Stimulated activated naive B cell treated with anti-CD40 and anti-IgM and Interleukin-4, amounts not matched to agents 10 μg/mL and 1 μg/mL and 100 μg/mL, for 72 hours (primary cell): ENCODE data around the gene KCNN2.

Experiments used
- ATAC-seq, 2 donors: fragments of 150-1000 bp; cut with Tn5 transposase; replicated peaks; 2 replicates each; pipeline ENCODE4 v1.10.0; 2021; ENCODE audit warnings: moderate library complexity in 1 of 2
- DNase-seq: peaks from one replicate; pipeline ENCODE4 v3.0.0; 2021
- H3K27ac Mint-ChIP-seq: one replicate; pipeline ENCODE4 v1.8.0; 2022; ENCODE audit warnings: mild to moderate bottlenecking, mixed read lengths
- H3K27me3 Mint-ChIP-seq, 2 donors: one replicate each; pipeline ENCODE4 v1.8.0; 2022; ENCODE audit warnings: mixed read lengths in 2 of 2
- H3K36me3 Mint-ChIP-seq, 2 donors: one replicate each; pipeline ENCODE4 v1.8.0; 2022; ENCODE audit warnings: mixed read lengths in 2 of 2, mild to moderate bottlenecking in 1 of 2
- H3K4me1 Mint-ChIP-seq, 2 donors: one replicate each; pipeline ENCODE4 v1.8.0; 2022; ENCODE audit warnings: mixed read lengths in 2 of 2, mild to moderate bottlenecking in 1 of 2
- H3K4me3 Mint-ChIP-seq, 2 donors: one replicate each; pipeline ENCODE4 v1.8.0; 2022; ENCODE audit warnings: mild to moderate bottlenecking in 2 of 2, mixed read lengths in 2 of 2, moderate library complexity in 1 of 2
- H3K9me3 Mint-ChIP-seq, 2 donors: one replicate each; pipeline ENCODE4 v1.8.0; 2022; ENCODE audit warnings: mixed read lengths in 2 of 2, mild to moderate bottlenecking in 1 of 2

The KCNN2 gene

GRCh38 chr5:114467171-114467570 lies 105.3 kb downstream of the KCNN2 start:
- DNase-seq: no peak
- no peaks in the 10 kb centered on the region for H3K36me3 Mint-ChIP-seq

GRCh38 chr5:114467729-114468128 lies 105.9 kb downstream of the KCNN2 start:
- ATAC-seq: no peak
- Mint-ChIP-seq H3K27ac (no peak overlapping the region), H3K9me3 (no peaks in the 10 kb centered on the region), H3K27me3 (no peaks in the 10 kb centered on the region), H3K4me1 (no peaks in the 10 kb centered on the region), H3K4me3 (no peak overlapping the region), H3K36me3 (no peaks in the 10 kb centered on the region)
- DNase-seq: no peak

More at GRCh38 chr5:114467171-114467570, 105.3 kb downstream of the KCNN2 start:
- no peaks in the 10 kb centered on the region for H3K9me3 Mint-ChIP-seq
- no peaks in the 10 kb centered on the region for H3K27me3 Mint-ChIP-seq
- no peak overlapping the region for H3K4me3 Mint-ChIP-seq
- no peak overlapping the region for H3K27ac Mint-ChIP-seq
- ATAC-seq: no peak
- H3K4me1 Mint-ChIP-seq: no peaks in the 10 kb centered on the region

DNA sequence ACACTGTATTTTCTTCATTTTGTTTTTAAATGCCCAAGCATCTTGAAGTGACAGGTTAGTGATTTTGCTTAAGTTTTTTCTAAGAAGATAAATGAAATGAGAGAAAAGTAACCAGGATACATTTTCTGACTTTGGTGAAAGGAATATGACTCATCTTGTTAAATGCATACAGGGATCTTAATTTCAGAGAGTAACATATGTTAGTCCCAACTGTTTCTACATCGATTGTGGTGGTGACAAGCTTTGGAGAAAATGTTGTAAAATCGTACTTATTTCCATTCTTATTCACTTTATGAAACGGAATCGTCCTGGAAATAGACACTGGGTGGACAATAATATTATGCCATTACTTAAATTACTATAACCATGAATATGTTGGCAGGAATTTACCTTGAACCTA lies 107.5 kb downstream of the KCNN2 start:
- Mint-ChIP-seq H3K27me3 (no peaks in the 10 kb centered on the region), H3K4me1 (no peaks in the 10 kb centered on the region), H3K4me3 (no peak overlapping the region), H3K36me3 (no peaks in the 10 kb centered on the region), H3K9me3 (no peaks in the 10 kb centered on the region), H3K27ac (no peak overlapping the region)
- DNase-seq: no peak
- no peak for ATAC-seq

- no peaks in the 10 kb centered on the region for H3K4me1 Mint-ChIP-seq
- H3K9me3 Mint-ChIP-seq: no peaks in the 10 kb centered on the region
- ATAC-seq (no peak), DNase-seq (no peak)
- H3K27ac Mint-ChIP-seq: no peak overlapping the region
- no peak overlapping the region for H3K4me3 Mint-ChIP-seq
- no peaks in the 10 kb centered on the region for H3K36me3 Mint-ChIP-seq
- no peaks in the 10 kb centered on the region for H3K27me3 Mint-ChIP-seq
Observed at GRCh38 chr5:114471529-114471928, 109.7 kb downstream of the KCNN2 start.

- Mint-ChIP-seq H3K36me3 (no peaks in the 10 kb centered on the region), H3K9me3 (peaks cover 5 to 7% of the 10 kb centered on the region in 2 donors), H3K4me1 (no peaks in the 10 kb centered on the region), H3K27ac (no peak overlapping the region), H3K27me3 (no peaks in the 10 kb centered on the region), H3K4me3 (no peak overlapping the region)
- ATAC-seq (no peak), DNase-seq (no peak)
Observed at GRCh38 chr5:114473541-114473940, 111.7 kb downstream of the KCNN2 start.

DNA sequence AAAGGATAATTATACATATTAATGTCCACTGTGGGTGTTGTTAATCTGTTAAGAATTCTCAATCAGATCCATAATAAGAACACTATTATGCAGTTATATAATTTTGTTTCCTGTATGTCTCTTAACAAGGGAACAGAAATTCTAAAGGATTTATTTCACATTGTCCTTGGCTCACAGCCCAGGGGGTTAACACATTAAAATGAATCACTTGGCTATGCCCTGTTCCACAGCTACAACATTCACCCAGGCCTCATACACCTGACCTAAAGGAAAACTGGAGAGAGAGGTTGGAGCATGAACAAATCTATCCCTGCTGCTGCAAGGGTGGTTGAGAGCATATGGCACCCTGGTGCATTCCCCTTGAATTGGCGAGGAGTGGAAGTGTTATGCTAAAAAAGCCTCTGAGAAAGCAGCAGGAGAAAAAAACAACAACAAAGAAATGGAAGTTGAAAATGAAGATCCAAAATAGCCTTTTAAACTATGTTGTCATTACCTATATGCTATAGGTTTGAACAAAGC lies 116.0 kb downstream of the KCNN2 start:
- no peak for DNase-seq
- Mint-ChIP-seq H3K9me3 (peaks cover 21 to 31% of the 10 kb centered on the region in 2 donors), H3K36me3 (no peaks in the 10 kb centered on the region), H3K27ac (no peak overlapping the region), H3K4me1 (no peaks in the 10 kb centered on the region), H3K4me3 (no peak overlapping the region), H3K27me3 (no peaks in the 10 kb centered on the region)
- no peak for ATAC-seq

- no peaks in the 10 kb centered on the region for H3K27me3 Mint-ChIP-seq
- no peak overlapping the region for H3K4me3 Mint-ChIP-seq
- no peak for ATAC-seq
- H3K4me1 Mint-ChIP-seq: no peaks in the 10 kb centered on the region
- H3K27ac Mint-ChIP-seq: no peak overlapping the region
- no peaks in the 10 kb centered on the region for H3K36me3 Mint-ChIP-seq
- H3K9me3 Mint-ChIP-seq: peaks cover 0 to 2% of the 10 kb centered on the region in 2 donors
- no peak for DNase-seq
Observed at GRCh38 chr5:114500756-114501155, 138.9 kb downstream of the KCNN2 start.

DNA sequence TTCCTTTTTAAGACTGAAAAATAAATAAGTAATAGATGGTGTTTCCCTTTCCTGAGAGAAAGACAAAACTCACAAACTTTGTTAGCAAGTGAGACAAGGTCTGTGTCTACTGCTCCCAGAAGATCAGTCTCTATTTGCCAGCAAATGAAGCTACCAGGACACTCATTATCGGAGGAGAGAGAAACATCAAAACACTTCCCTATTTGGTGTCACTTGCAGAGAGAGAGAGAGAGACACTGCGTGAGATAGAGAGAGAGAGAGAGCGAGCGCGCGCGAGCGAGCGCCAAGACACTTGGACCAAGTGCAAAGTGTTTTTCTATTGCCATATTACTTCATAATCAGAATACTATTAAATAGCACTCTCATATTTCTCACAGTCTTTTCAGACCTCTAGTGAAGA lies 142.7 kb downstream of the KCNN2 start:
- H3K36me3 Mint-ChIP-seq: no peaks in the 10 kb centered on the region
- no peaks in the 10 kb centered on the region for H3K27me3 Mint-ChIP-seq
- DNase-seq (no peak), ATAC-seq (no peak)
- no peaks in the 10 kb centered on the region for H3K4me1 Mint-ChIP-seq
- H3K27ac Mint-ChIP-seq: no peak overlapping the region
- H3K9me3 Mint-ChIP-seq: no peaks in the 10 kb centered on the region
- H3K4me3 Mint-ChIP-seq: no peak overlapping the region

DNA sequence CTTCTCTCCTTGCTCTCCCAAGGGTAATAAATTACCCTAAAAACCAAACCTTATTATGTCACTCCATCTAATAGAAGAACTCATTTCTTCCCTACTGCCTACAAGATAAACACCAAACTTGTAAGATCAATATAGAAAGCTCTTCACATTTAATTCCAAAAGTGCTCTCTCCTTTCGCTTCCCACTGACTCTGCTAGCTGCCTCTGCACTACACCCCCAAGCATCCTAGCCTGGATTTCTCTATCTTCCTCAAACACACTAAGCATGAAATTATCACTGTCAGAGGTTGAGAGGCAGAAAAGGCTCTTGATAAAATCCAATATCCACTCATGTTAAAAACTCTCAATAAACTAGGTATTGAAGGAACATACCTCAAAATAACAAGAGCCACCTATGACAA lies 162.4 kb downstream of the KCNN2 start:
- no peaks in the 10 kb centered on the region for H3K27me3 Mint-ChIP-seq
- DNase-seq: no peak
- no peaks in the 10 kb centered on the region for H3K36me3 Mint-ChIP-seq
- no peak for ATAC-seq
- no peak overlapping the region for H3K27ac Mint-ChIP-seq
- no peaks in the 10 kb centered on the region for H3K4me1 Mint-ChIP-seq
- no peak overlapping the region for H3K4me3 Mint-ChIP-seq
- peaks cover 0 to 5% of the 10 kb centered on the region in 2 donors for H3K9me3 Mint-ChIP-seq

DNA sequence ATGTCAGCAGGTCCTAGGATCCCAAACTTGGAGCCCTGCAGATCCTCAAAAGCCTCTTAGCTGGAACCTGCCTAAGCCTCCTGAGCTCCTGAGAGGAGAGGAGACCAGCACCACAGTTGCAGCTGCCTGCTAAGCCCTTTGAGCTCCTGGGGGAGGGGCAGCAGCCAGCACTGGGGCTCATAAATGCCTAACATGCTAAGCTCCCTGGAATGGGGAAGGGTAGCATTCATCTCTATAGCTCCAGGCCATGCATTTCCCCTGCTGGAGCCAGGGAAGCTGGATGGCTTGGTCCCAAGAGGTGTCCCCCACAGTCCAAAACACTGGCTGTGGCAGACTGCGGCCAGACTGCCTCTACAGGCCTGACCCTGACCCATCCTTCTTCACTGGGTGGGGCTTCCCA lies 182.7 kb downstream of the KCNN2 start:
- no peaks in the 10 kb centered on the region for H3K27me3 Mint-ChIP-seq
- ATAC-seq (no peak), DNase-seq (no peak)
- no peaks in the 10 kb centered on the region for H3K4me1 Mint-ChIP-seq
- no peaks in the 10 kb centered on the region for H3K36me3 Mint-ChIP-seq
- H3K4me3 Mint-ChIP-seq: no peak overlapping the region
- H3K9me3 Mint-ChIP-seq: peaks cover 10 to 11% of the 10 kb centered on the region in 2 donors
- no peak overlapping the region for H3K27ac Mint-ChIP-seq
